ENCODE results near the gene SPATA1. TPM values are rescaled to one million over a fixed set of nuclear protein-coding genes. Genes with fewer than 3 reads are reported as not detected.

SPATA1 gene
- total and polyA plus RNA-seq, 2 of the 13 experiments (the other 11 are each of a cell fraction or from before 2014, with no cell fraction given), result 0.70 to 1.4 TPM

DNA sequence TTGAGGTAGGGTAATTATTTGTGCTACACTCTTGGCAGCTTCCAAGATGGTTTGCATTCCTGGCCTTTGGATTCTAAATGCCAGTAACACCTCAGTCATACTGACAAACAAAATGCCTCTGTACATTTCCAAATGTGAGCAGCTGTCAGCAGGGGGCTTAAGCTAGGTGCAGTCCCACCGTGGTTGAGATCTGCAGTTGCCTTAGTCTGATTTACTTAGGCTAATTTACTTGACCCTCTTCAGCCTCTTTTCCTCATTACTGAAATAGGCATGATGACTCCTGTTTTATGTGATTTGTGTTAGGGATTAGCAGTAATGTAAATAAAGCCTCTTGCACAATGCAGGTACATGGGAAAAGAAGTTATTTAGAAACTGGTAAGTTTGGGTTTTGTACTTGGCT lies 13.5 kb upstream of the SPATA1 start (continued):
- TF ChIP-seq ZNF790 (CRISPR knock-in tag; IDR thresholded peaks at IDR 0.05; ENCODE audit: borderline replicate concordance) (no peak), HOXA9 (CRISPR knock-in tag; IDR thresholded peaks at IDR 0.05; ENCODE audit: borderline replicate concordance) (no peak), SP4 (CRISPR knock-in tag; IDR thresholded peaks at IDR 0.05) (no peak), POGZ (CRISPR knock-in tag; IDR thresholded peaks at IDR 0.05) (no peak), ZNF839 (CRISPR knock-in tag; IDR thresholded peaks at IDR 0.05; ENCODE audit: borderline replicate concordance) (no peak), ARID2 (CRISPR knock-in tag; IDR thresholded peaks at IDR 0.05; ENCODE audit: borderline replicate concordance) (no peak), ATF7 (IDR thresholded peaks at IDR 0.05) (no peak), ATF7 (CRISPR knock-in tag; IDR thresholded peaks at IDR 0.05) (no peak), TBX3 (IDR thresholded peaks at IDR 0.05; ENCODE audit: borderline replicate concordance) (0 out of 2 replicates have a peak, but pooled peaks have one; percentile 14), ZMYM3 (CRISPR knock-in tag; IDR thresholded peaks at IDR 0.05) (no peak), SMAD9 (CRISPR knock-in tag; IDR thresholded peaks at IDR 0.05) (no peak), THYN1 (CRISPR knock-in tag; IDR thresholded peaks at IDR 0.05; ENCODE audit: borderline replicate concordance, low read depth) (no peak), ZNF879 (CRISPR knock-in tag; IDR thresholded peaks at IDR 0.05) (no peak), PITX1 (CRISPR knock-in tag; IDR thresholded peaks at IDR 0.05) (peak; percentile 75), ZNF841 (CRISPR knock-in tag; IDR thresholded peaks at IDR 0.05; ENCODE audit: borderline replicate concordance) (no peak), MYC (CRISPR knock-in tag; IDR thresholded peaks at IDR 0.05; ENCODE audit: borderline replicate concordance) (no peak), HDAC1 (CRISPR knock-in tag; IDR thresholded peaks at IDR 0.05) (no peak), ZSCAN30 (CRISPR knock-in tag; IDR thresholded peaks at IDR 0.05) (no peak), MAFF (IDR thresholded peaks at IDR 0.05; ENCODE audit: low read depth, low read length) (no peak), CERS6 (CRISPR knock-in tag; IDR thresholded peaks at IDR 0.05) (no peak), CHD2 (IDR thresholded peaks at IDR 0.05; ENCODE audit: low read depth, low read length) (no peak), CENPX (CRISPR knock-in tag; IDR thresholded peaks at IDR 0.05) (no peak), ZNF800 (CRISPR knock-in tag; IDR thresholded peaks at IDR 0.05) (no peak)
- TF ChIP-seq, protein P1, sequence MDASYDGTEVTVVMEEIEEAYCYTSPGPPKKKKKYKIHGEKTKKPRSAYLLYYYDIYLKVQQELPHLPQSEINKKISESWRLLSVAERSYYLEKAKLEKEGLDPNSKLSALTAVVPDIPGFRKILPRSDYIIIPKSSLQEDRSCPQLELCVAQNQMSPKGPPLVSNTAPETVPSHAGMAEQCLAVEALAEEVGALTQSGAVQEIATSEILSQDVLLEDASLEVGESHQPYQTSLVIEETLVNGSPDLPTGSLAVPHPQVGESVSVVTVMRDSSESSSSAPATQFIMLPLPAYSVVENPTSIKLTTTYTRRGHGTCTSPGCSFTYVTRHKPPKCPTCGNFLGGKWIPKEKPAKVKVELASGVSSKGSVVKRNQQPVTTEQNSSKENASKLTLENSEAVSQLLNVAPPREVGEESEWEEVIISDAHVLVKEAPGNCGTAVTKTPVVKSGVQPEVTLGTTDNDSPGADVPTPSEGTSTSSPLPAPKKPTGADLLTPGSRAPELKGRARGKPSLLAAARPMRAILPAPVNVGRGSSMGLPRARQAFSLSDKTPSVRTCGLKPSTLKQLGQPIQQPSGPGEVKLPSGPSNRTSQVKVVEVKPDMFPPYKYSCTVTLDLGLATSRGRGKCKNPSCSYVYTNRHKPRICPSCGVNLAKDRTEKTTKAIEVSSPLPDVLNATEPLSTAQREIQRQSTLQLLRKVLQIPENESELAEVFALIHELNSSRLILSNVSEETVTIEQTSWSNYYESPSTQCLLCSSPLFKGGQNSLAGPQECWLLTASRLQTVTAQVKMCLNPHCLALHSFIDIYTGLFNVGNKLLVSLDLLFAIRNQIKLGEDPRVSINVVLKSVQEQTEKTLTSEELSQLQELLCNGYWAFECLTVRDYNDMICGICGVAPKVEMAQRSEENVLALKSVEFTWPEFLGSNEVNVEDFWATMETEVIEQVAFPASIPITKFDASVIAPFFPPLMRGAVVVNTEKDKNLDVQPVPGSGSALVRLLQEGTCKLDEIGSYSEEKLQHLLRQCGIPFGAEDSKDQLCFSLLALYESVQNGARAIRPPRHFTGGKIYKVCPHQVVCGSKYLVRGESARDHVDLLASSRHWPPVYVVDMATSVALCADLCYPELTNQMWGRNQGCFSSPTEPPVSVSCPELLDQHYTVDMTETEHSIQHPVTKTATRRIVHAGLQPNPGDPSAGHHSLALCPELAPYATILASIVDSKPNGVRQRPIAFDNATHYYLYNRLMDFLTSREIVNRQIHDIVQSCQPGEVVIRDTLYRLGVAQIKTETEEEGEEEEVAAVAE (CRISPR knock-in tag; IDR thresholded peaks at IDR 0.05; ENCODE audit: borderline replicate concordance), result no peak
